Astrocyte (in vitro differentiated cells and primary cell): ENCODE results near the gene SFPQ. TPM values are rescaled to one million over a fixed set of nuclear protein-coding genes. Genes with fewer than 3 reads are reported as not detected.

Source experiments
- DNase-seq: peaks from one replicate; pipeline ENCODE4 v3.0.0-alpha.2; 2010; ENCODE audit warnings: low read depth
- FAIRE-seq: peaks from 2 replicates; lab custom pipeline; 2011; peaks lifted over from hg19 to GRCh38; lab: Jason Lieb, UNC
- H2AFZ ChIP-seq: 2 replicates; pipeline ENCODE4 v1.6.0; 2012; ENCODE audit warnings: low read depth, low read length, inconsistent platforms
- H3K27ac ChIP-seq: 2 replicates; pipeline ENCODE4 v1.5.1; 2011; ENCODE audit warnings: low read depth, low read length, inconsistent platforms
- H3K27me3 ChIP-seq: 2 replicates; pipeline ENCODE4 v1.6.0; 2011; ENCODE audit warnings: low read length, inconsistent platforms; ENCODE audit not compliant: insufficient read depth
- H3K36me3 ChIP-seq: 2 replicates; pipeline ENCODE4 v1.5.1; 2011; ENCODE audit warnings: low read length, inconsistent platforms; ENCODE audit not compliant: insufficient read depth
- H3K4me1 ChIP-seq: 2 replicates; pipeline ENCODE4 v1.5.1; 2011; ENCODE audit warnings: low read length, inconsistent platforms; ENCODE audit not compliant: insufficient read depth
- H3K4me2 ChIP-seq: 2 replicates; pipeline ENCODE4 v1.6.0; 2012; ENCODE audit warnings: low read length, inconsistent platforms
- H3K4me3 ChIP-seq: 2 replicates; pipeline ENCODE4 v1.5.1; 2011; ENCODE audit warnings: low read depth, mild to moderate bottlenecking, low read length, inconsistent platforms; ENCODE audit not compliant: insufficient read depth
- H3K79me2 ChIP-seq: 2 replicates; pipeline ENCODE4 v1.6.0; 2012; ENCODE audit warnings: mild to moderate bottlenecking, low read length, inconsistent platforms; ENCODE audit not compliant: insufficient read depth
- H3K9ac ChIP-seq: 2 replicates; pipeline ENCODE4 v1.6.0; 2012; ENCODE audit warnings: mild to moderate bottlenecking, low read length, inconsistent platforms
- H3K9me3 ChIP-seq: 2 replicates; pipeline ENCODE4 v1.5.1; 2012; ENCODE audit warnings: low read depth, mild to moderate bottlenecking, low read length, inconsistent platforms; ENCODE audit not compliant: insufficient read depth
- H4K20me1 ChIP-seq: 2 replicates; pipeline ENCODE4 v1.6.0; 2012; ENCODE audit warnings: low read length, inconsistent platforms; ENCODE audit not compliant: insufficient read depth
- H3K27ac Mint-ChIP-seq: one replicate; pipeline ENCODE4 v1.8.0; 2021; ENCODE audit warnings: mild to moderate bottlenecking, mixed read lengths; ENCODE audit not compliant: unreplicated experiment
- H3K27me3 Mint-ChIP-seq: one replicate; pipeline ENCODE4 v1.8.0; 2021; ENCODE audit warnings: low read depth, mixed read lengths; ENCODE audit not compliant: unreplicated experiment
- H3K36me3 Mint-ChIP-seq: one replicate; pipeline ENCODE4 v1.8.0; 2021; ENCODE audit warnings: low read depth, mixed read lengths; ENCODE audit not compliant: unreplicated experiment
- H3K4me1 Mint-ChIP-seq: one replicate; pipeline ENCODE4 v1.8.0; 2021; ENCODE audit warnings: low read depth, mixed read lengths; ENCODE audit not compliant: unreplicated experiment
- H3K4me3 Mint-ChIP-seq: one replicate; pipeline ENCODE4 v1.8.0; 2021; ENCODE audit warnings: mild to moderate bottlenecking, moderate library complexity, mixed read lengths; ENCODE audit not compliant: unreplicated experiment
- H3K9me3 Mint-ChIP-seq: one replicate; pipeline ENCODE4 v1.8.0; 2021; ENCODE audit warnings: mild to moderate bottlenecking, mixed read lengths; ENCODE audit not compliant: unreplicated experiment
- CTCF ChIP-seq: IDR thresholded peaks from 2 replicates; pipeline ENCODE4 v1.5.1; 2011; ENCODE audit warnings: low read depth, mild to moderate bottlenecking, inconsistent platforms, low read length, moderate library complexity; ENCODE audit not compliant: insufficient read depth
- EZH2 ChIP-seq: IDR thresholded peaks from 2 replicates; pipeline ENCODE4 v1.6.1; 2012; ENCODE audit warnings: mild to moderate bottlenecking, low read length, inconsistent platforms; ENCODE audit not compliant: insufficient read depth
- total RNA-seq: library from RNA; stranded (reverse); gene quantifications from 2 replicates; pipeline ENCODE4 v1.2.1, GENCODE V29; 2021

SFPQ gene
- total RNA-seq, 1 donor from 2014 or later = 209 TPM

- Histone ChIP-seq H3K36me3 (peaks cover 96% of the 10 kb centered on the region), H3K27me3 (no peaks in the 10 kb centered on the region), H3K9me3 (no peaks in the 10 kb centered on the region), H2AFZ (no peak overlapping the region), H3K4me2 (peak overlapping the region; percentile 38), H3K79me2 (peaks cover 100% of the 10 kb centered on the region), H3K27ac (no peak overlapping the region), H3K4me3 (no peak overlapping the region), H3K9ac (peak overlapping the region; percentile 21), H3K4me1 (peaks cover 19% of the 10 kb centered on the region), H4K20me1 (peaks cover 100% of the 10 kb centered on the region)
- Mint-ChIP-seq H3K4me3 (no peak overlapping the region), H3K27me3 (no peaks in the 10 kb centered on the region), H3K4me1 (peaks cover 49% of the 10 kb centered on the region), H3K27ac (no peak overlapping the region), H3K36me3 (peaks cover 35% of the 10 kb centered on the region), H3K9me3 (no peaks in the 10 kb centered on the region)
- DNase-seq (no peak), FAIRE-seq (no peak)
- TF ChIP-seq EZH2 = no peak
Measured at GRCh38 chr1:35186239-35186638, 6.7 kb downstream of the SFPQ start.

- peaks cover 23% of the 10 kb centered on the region for H3K4me1 ChIP-seq
- H3K27me3 Mint-ChIP-seq = no peaks in the 10 kb centered on the region
- no peaks in the 10 kb centered on the region for H3K27me3 ChIP-seq
- H4K20me1 ChIP-seq = peaks cover 100% of the 10 kb centered on the region
- no peak overlapping the region for H2AFZ ChIP-seq
- peak overlapping the region; percentile 38 for H3K4me2 ChIP-seq
- H3K27ac ChIP-seq = no peak overlapping the region
- TF ChIP-seq CTCF (no peak), EZH2 (no peak)
- no peak for DNase-seq
- peaks cover 96% of the 10 kb centered on the region for H3K36me3 ChIP-seq
- H3K9me3 ChIP-seq = no peaks in the 10 kb centered on the region
- no peak overlapping the region for H3K9ac ChIP-seq
- peaks cover 29% of the 10 kb centered on the region for H3K36me3 Mint-ChIP-seq
- H3K4me3 Mint-ChIP-seq = no peak overlapping the region
- peaks cover 57% of the 10 kb centered on the region for H3K4me1 Mint-ChIP-seq
- H3K4me3 ChIP-seq = no peak overlapping the region
- FAIRE-seq = no peak
- peaks cover 100% of the 10 kb centered on the region for H3K79me2 ChIP-seq
- H3K9me3 Mint-ChIP-seq = no peaks in the 10 kb centered on the region
- H3K27ac Mint-ChIP-seq = no peak overlapping the region
Measured at GRCh38 chr1:35185200-35185599, 7.7 kb downstream of the SFPQ start.

- H3K9me3 Mint-ChIP-seq = no peaks in the 10 kb centered on the region
- H3K79me2 ChIP-seq = peaks cover 100% of the 10 kb centered on the region
- no peak overlapping the region for H3K9ac ChIP-seq
- H3K4me2 ChIP-seq = peak overlapping the region; percentile 38
- no peak overlapping the region for H3K27ac Mint-ChIP-seq
- no peak overlapping the region for H3K4me3 ChIP-seq
- H3K4me3 Mint-ChIP-seq = peak overlapping the region; percentile 41
- H3K36me3 ChIP-seq = peaks cover 96% of the 10 kb centered on the region
- peaks cover 53% of the 10 kb centered on the region for H3K4me1 Mint-ChIP-seq
- no peaks in the 10 kb centered on the region for H3K27me3 Mint-ChIP-seq
- DNase-seq (no peak), FAIRE-seq (no peak)
- peaks cover 100% of the 10 kb centered on the region for H4K20me1 ChIP-seq
- H2AFZ ChIP-seq = no peak overlapping the region
- H3K27ac ChIP-seq = no peak overlapping the region
- no peaks in the 10 kb centered on the region for H3K9me3 ChIP-seq
- H3K27me3 ChIP-seq = no peaks in the 10 kb centered on the region
- peaks cover 25% of the 10 kb centered on the region for H3K36me3 Mint-ChIP-seq
- H3K4me1 ChIP-seq = peaks cover 17% of the 10 kb centered on the region
- TF ChIP-seq CTCF = no peak
- TF ChIP-seq EZH2 = no peak
Measured at GRCh38 chr1:35184495-35185199, 8.3 kb downstream of the SFPQ start.
